ENCODE data around the gene FOXL3.
"Not testable (repeated sequence)": the region's sequence is repeated elsewhere in the genome, so short reads cannot be mapped to it uniquely, and the experiment has no call there.

Gene FOXL3

DNA sequence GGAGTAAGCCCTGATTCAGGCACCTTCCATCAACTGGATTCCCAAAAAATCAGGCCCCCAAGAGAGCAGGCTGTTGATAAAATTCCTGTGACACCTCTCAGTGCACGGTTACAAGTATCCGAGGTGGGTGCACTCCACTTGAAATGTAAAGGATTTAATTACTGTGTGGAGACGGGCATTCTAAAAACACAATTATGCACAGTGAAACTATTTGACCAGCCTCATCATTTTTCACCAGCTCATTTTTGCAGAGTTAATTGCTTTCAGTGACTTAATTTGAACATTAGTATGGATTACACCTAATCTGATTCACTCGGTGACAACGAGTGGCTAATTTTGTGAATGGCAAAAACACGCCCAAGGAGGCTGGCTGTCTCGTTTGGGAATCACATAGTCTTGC lies 2.3 kb downstream of the FOXL3 start:
- no peak for DNase-seq

DNA sequence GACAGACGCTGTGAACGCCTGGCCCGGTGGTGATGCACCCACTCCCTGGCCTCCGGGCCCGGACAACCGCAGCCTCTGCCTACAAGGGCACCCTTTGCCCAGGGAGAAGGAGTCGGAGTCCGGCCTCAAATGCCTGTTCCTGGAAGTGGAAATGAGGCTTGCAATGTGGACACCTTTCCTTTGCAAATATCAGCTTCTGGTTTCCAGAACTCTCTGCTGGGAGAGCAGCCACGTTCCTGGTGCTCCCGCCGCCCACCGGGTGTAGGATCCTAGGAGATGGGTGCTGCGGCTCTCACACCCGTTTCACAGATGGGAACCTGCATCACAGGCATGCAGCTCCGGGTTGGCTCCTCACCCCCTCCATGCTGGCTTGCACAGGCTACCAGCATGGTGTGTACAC lies 2.9 kb downstream of the FOXL3 start:
- no peak for DNase-seq

DNA sequence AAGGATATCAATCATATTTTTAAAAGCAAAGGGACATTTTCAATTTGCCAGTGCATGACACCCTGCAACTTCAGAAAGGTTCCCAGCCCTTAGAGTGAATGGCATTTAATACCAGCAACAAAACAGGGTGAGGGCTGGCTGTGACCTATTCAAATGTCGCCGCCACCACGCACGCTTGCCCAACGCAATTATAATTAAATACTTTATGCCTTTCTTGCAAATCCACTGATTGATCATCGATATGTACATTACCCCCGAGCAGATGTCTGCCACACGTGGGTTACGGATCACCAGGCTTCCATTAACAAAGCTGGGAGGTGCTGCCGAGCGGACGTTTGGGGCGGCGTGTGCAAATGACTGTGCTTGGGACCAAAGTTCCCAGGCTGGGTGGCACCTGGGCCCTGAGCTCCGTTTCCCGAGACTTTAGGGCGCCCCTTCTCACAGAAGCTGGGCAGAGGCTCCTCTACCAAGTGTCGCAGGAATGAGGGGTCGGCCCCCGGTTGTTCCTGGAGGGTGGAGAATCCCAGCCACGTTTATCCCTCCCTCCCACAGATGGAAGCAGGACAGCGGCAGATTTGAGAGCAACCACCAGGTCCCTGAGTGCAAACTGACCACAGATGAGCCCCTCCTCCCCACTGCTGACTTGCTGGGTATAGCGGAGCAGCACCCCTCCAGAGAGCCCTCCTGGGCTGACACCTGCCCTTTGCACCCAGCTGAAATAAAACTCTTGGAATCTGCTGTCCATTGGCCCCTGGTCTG lies 3.9 kb downstream of the FOXL3 start:
- no peak for DNase-seq

DNA sequence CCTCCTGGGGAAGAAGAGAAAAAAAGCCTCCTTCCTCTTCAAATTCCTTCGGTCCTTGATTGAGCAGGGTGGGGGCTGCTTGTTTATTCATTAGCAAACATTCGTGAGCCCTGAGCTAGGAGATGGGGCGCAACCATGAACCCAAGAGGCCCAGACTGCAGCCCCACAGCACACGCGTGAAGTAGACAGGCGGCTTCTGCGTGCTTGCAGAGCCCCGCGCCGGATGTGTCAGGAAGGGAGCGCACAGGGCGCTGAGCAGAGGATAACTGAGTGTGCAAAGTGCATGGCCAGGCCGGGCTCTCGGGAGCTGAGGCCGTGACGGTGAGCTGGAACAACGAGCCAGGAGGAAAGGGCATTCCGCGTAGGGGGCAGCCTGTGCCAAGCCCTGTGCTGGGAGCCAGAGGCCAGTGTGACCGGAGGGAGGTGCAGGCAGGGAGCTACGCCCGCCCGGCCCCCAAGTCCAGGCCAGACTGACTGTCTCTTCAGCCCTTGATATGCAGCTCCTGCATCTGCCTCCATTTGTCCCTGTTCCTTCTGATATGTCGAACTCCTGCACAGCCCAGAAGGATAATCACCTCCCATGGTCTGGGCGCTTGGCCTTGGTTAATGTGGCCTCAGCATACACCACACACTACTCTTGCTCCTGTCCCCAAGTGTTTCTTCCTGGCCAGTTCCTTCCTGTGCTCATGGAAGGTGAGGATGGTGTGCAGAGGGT lies 4.6 kb downstream of the FOXL3 start:
- DNase-seq = no peak

DNA sequence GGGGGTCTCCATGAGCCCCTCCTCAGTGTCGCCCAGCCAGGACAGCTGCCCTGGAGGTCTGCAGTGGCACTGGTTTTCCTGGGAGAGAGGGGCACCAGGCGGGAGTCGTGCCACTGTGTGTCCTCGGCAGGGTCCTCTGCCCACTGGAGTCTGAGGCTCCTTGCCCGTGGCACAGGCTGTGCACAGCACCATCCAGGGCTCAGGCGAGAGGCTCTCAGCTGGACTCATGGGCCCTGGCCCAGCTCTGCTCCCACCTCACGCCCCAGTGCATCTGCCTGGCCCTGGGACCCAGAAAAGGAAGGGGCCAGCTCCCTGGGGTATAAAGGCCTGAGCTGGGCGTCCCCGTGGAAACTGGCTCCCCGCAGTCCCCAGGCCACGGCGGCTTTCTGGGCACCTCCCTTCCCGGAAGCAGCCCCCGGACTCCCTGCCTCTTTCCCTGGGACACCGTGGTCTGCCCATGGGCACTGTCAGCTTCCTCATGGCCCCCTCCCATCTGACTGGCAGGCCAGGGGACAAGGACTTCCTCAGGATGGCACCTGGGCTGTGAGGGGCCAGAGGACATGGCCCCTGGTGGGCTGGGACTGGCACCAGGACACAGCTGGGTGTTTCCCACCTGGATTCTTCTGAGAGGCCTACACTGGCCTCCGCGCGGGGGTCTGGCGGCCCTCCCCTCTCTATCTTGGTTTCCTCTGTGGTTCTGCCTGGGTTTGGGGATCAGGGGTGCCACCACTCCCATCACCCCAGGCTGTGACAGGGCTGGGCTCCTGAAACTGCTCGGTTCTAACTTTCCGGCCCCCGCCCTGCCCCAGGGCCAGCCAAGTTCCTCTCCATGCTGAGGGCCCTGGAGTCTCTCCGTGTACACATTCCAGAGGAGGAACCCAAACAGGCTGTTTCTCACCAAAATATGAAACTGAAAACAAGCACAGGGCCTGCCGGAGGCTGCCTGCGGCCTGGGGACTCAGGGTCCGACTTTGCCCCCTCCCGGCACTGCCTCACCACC lies 5.5 kb downstream of the FOXL3 start:
- no peak for DNase-seq

DNA sequence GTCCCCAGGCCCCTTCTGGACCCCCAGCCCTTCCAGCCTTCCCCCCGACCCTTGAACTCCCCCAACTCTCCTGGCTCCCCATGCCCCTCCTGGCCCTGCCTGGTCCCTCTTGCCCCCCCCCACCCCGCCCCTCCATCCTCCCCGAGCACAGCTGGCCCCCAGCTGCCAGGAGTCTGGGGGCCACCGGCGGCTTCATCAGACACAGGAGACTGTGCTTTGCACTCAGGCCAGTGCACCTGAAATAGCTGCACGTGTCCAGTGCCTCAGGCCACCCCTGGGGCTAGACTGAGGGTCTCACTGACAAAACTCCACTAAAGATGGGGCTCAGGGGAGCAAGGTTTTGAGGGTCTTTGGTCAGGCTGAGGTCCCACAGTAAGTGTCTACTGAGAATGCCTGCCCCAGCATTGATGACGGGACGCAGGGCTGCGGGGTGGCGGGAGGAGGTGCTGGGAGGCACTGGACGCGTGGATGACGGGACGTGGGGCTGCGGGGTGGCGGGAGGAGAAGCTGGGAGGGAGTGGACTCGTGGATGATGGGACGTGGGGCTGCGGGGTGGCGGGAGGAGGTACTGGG lies 6.5 kb downstream of the FOXL3 start:
- no peak for DNase-seq

DNA sequence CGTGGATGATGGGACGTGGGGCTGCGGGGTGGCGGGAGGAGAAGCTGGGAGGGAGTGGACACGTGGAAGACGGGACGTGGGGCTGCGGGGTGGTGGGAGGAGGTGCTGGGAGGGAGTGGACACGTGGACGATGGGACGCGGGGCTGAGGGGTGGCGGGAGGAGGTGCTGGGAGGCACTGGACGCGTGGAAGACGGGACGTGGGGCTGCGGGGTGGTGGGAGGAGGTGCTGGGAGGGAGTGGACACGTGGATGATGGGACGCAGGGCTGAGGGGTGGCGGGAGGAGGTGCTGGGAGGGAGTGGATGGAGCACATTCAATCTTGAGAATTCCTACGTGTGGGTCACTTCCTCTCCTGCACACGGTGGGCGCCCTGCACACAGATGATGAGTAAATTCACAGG lies 7.2 kb downstream of the FOXL3 start:
- not testable (repeated sequence) for DNase-seq

DNA sequence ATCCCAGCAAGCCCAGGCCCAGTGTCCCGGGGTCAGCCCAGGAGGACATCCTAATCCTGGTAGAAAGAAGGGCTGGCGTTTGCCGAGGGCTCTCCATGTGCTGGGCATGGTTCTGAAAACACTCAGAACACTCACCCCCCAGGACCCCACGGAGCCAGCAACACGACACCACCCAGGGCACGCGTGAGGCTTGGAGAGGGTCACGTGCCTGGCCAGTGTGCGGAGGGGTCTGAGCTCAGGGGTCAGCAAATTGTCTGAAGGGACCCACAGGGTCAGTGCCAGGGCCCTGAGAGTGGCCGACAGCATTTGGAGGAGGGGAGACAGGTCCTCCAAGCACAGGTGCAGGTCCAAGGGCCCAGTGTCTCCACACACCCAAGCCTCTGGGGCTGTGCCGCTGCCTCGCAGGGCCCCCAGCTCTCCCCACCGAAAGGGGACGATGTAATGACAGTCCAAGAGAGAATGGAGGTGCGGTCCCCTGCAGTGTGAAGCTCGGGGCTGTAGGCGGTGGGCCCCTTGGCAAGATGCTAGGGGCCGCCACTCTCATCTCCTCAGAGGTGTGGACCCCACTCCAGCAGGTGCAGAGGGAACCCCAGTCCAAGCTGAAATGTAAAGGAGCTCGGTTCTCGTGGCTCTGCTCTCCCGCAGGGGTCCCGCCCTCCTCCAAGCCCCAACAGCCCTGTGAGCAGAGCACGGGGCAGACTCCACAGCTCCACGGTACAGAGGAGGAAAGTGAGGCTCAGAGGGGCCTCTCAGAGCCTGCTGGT lies 7.8 kb downstream of the FOXL3 start:
- DNase-seq = no peak

DNA sequence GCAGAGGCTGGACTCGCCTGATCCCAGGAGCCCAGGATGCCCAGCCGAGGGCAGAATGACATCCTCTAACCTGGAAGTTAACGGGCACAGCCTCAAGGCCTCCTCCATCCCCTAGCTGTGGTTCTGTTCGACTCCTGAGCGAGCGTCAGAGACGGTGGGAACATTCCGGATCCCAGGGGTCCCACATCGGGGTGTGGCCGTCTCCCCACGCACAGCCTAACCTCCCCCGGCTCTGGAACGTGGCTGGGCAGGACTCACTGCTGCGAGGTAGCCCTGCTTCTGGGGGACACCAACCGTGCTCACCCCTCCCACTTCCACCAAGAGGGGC lies 8.4 kb downstream of the FOXL3 start:
- DNase-seq = no peak

DNA sequence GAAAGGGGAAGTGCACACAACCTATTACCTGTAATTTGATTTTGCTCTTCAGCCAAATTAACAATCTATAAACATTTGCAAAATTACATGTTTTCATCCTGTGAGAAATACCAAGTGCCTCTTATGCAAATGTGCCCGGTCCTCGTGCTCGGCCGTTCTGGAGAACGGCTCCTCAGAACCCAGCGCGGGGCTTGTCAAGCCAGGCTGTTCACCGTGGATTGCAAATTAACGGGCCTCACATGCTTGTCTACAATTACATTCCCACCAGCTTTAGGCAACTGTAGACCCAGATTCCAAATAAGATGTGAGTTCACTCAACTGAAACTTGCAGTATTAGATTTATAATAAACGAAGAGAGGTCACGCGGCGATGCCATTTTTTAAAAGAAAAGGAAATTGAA lies 8.8 kb downstream of the FOXL3 start:
- DNase-seq = no peak

DNA sequence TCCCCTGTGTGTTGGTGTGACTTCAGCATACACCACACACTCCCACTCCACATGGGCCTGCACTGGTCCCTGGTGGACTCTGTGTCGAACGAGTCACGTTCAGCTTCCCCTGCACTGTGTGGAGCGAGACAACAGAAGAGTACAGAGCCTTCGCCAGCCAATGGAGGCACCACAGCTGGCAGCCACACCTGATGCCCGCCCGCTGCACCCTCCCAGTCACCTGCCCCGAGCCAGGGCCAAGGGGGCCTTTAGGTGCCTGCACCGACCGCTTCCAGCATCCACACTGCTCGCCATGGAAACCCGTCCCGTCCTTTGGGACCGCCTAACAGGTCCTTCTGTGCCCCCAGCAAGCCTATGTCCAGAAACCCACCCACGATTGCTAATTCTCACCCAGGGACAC lies 9.2 kb downstream of the FOXL3 start:
- no peak for DNase-seq

DNA sequence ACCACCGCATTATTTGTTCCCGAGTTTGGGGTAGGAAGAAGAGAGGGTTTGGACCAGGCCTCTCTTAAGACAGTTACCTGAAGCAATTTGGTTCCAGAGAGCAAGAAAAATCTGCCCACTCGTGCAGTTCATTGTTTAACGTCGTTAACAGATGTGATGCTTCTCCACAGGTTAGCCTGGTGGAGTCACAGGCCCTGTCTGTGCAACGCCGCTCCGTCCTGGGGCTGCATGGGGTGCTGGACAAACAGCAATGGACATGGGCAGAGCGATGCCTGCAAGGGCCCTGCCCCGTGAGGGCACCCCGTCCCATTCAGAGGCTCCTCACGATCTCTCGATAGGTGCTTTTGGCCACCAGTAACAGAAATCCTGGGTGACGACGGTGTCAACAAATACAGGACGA lies 9.7 kb downstream of the FOXL3 start:
- DNase-seq = no peak

DNA sequence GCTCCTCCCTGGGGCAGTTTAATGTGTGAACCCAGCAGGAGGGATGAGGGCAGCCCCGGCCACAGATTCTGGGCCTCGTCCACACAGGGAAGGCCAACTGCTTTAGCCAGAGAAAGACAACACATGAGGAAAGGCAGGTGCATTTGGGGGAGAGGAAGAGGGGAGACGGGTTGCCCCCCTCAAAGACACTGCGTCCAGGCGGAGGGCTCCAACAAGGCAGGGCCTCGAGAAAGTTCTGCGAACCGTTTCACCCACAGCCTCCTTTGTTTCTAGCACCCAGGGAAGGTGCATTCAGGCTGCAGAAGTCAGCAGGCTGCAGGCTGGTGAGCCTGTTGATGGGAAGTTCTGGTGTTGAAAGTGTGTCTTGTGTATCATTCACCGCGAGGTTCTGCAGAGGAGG lies 10.1 kb downstream of the FOXL3 start:
- DNase-seq = no peak

DNA sequence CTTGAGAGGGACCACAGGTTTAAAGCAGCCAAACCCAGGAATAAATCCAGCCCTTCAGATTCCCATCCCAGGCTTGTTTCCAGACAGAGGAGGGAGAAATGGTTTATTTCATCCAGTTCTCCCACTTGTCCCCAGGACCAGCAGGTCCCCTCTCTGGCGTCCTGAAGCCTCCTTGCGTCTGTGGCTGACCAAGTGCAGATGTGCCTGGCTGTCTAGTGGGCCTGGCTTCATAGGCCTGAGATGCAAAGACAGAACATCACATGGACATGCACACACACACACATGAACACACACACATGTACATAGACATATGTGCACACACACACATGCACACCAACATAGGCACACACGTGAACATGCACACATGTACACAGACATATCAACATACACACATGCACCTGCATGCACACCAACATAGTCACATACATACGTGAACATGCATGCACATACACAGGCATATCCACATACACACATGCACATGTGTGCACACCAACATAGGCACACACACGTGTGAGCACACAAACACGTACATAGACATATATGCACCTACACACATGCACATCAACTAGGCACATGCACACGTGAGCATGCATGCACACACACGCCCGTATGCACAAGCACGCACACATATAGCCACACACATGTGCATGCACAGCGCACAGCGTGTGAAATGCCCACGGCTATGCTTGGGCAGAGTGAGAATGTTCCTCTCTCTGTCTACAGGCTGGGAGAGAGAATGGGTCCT lies 10.7 kb downstream of the FOXL3 start:
- no peak for DNase-seq

DNA sequence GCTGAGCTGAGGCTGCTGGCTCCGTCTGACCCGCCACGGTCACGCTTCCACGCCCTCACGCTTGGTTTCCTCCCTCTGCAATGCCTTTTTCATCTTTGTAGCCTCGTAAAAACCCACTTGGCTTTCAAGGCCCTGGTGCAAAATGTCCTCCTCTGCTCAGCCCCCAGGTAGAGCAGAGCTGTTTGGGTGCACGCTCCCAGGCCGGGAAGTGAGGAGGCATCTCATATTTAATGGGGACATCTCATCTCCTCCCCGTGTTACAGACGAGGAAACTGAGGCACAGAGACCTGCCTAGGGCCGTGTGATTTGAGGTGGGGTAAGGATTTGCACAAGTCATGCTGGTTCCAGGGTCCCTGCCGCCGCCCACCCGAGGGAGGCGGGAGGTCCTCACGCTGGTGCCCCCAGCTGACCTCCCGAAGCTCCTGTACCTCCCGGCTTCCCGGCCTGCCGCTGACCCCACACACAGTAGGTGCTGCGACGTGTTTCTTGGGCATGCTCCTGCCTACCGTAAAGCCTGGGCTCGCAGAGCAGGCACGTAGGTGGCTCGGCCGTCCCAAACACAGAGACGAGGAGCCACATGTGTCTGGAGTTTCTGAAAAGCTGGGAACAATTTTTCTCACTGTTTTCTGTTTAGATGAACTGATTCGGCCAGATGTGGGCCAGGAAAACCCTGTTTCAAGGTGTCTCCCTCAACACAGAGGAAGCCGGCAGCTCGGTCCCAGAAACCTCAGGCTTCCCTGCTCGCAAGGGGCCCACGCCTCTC lies 11.5 kb downstream of the FOXL3 start:
- no peak for DNase-seq

DNA sequence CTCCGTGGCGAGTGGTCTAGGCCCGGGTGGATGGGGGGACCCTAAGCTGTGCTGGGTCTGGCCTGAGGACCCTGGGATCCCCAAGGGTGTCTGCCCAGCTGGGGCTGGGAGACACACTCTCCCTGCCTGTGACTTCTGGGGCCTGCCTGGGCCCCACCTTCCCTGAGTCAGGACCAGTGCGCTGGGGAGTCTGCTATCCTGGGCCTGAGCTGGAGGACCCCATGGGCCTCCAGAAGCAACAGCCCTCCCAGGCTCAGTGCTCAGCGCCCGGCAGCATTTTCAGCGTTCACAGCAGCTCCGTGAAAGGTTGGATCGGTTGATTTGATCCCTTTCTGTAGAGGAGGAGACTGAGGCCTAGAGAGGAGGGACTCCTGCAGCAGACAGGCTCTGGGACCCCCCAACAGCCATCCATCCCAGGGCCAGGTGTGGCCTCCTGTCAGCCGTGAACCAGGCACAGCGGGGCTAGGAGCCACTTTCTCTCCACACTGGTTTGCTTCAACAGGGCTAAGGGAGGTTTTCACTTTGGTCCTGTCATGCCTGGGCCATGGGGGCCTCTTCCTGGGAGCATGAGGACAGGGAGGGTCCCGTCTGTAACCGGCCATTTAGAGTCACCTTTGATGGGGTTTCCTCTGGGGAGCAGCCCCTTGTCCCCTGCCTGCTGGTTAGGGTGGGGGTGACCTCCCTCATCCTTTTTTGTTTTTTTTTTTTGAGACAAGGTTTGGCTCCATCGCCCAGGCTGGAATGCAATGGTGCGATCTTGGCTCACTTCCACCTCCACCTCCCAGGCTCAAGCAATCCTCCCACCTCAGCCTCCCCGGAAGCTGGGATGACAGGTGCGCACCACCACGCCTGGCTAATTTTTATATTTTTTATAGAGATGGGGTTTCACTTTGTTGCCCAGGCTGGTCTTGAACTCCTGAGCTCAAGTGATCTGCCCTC lies 12.4 kb downstream of the FOXL3 start:
- no peak for DNase-seq

DNA sequence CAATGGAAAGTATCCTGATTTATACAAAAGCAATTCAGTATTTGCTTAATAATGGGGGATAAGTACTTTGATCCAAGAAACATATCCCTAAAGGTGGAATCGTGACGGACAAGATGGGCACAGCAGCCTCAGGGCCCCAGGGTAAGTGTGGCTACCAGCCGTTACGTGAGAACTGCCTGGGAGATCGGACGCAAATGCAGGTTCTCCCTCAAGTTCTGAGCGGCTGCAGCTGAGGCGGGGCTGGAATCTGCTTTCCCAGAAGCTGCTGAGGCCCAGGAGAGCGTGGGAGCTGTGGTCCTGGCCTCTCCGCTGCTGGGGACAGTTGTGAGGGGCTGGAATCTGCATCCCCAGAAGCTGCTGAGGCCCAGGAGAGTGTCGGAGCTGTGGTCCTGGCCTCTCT lies 13.5 kb downstream of the FOXL3 start:
- no peak for DNase-seq

DNA sequence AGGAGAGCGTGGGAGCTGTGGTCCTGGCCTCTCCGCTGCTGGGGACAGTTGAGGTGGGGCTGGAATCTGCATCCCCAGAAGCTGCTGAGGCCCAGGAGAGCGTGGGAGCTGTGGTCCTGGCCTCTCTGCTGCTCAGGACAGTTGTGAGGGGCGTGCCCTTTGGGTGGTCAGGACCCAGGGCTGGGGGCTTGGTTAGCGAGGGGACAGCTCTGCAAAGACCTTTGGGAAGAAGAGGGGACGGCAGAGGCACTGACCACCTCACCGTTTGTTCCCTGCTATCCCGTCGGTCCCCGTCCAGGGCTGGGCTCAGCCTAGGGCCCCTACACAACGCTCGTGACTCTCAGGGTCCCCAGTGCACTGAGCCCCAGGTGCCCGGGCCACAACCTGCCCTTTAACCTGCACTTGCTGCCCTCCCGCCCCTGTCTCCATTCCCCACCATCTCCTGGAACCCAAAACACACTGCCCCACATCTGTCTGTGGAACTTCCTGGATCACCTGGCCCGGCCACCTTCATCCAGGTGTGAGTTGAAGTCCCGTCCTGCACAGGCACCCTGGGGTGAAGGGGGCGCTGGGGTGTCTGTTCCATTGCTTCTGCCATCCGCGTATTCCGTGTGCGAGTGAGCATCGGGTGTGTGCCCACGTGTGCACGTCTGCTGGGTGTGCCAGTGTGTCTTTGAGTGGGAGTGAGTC lies 14.1 kb downstream of the FOXL3 start:
- no peak for DNase-seq

All from activated effector memory CD4-positive, alpha-beta T cell treated with Interleukin-2 at 50 U/mL for 16 hours (primary cell).